Mesenchymal stem cell (in vitro differentiated cells and primary cell): ENCODE measurements around the gene LTB.

Experiments used
- DNase-seq: peaks from one replicate; pipeline ENCODE4 v3.0.0-alpha.2; 2013
- H2AFZ ChIP-seq: one replicate; pipeline ENCODE4 v1.6.1; 2013; ENCODE audit warnings: low read depth, mild to moderate bottlenecking, control low read depth, inconsistent platforms, low read length, moderate library complexity
- H2AK5ac ChIP-seq: 2 replicates; pipeline ENCODE4 v1.6.1; 2013; ENCODE audit warnings: low read length, moderate library complexity, mild to moderate bottlenecking, inconsistent platforms; ENCODE audit not compliant: severe bottlenecking
- H2BK120ac ChIP-seq: one replicate; pipeline ENCODE4 v1.6.1; 2013; ENCODE audit warnings: low read depth, mild to moderate bottlenecking, inconsistent platforms, low read length, moderate library complexity
- H2BK12ac ChIP-seq, 2 experiments: one replicate each; pipeline ENCODE4 v1.6.1; 2013; ENCODE audit warnings: inconsistent platforms in 2 of 2, low read length in 2 of 2, mild to moderate bottlenecking in 2 of 2, moderate library complexity in 2 of 2, control low read depth in 1 of 2
- H2BK15ac ChIP-seq: one replicate; pipeline ENCODE4 v1.6.1; 2013; ENCODE audit warnings: mild to moderate bottlenecking, low read depth, inconsistent platforms; ENCODE audit not compliant: poor library complexity, severe bottlenecking
- H2BK5ac ChIP-seq: 2 replicates; pipeline ENCODE4 v1.6.1; 2013; ENCODE audit warnings: low read depth, mild to moderate bottlenecking, low read length, control low read depth, inconsistent platforms; ENCODE audit not compliant: poor library complexity, severe bottlenecking
- H3K14ac ChIP-seq, 2 experiments: one replicate each; pipeline ENCODE4 v1.6.1; 2013; ENCODE audit warnings: inconsistent platforms in 2 of 2, low read length in 2 of 2, control low read depth in 1 of 2, mild to moderate bottlenecking in 1 of 2, moderate library complexity in 1 of 2
- H3K18ac ChIP-seq, 2 experiments: one replicate each; pipeline ENCODE4 v1.6.1; 2013; ENCODE audit warnings: inconsistent platforms in 2 of 2, low read length in 2 of 2, control low read depth in 1 of 2, low read depth in 1 of 2, mild to moderate bottlenecking in 1 of 2
- H3K23ac ChIP-seq, 2 experiments: one replicate each; pipeline ENCODE4 v1.6.1; 2013; ENCODE audit warnings: inconsistent platforms in 2 of 2, low read length in 2 of 2, mild to moderate bottlenecking in 2 of 2, moderate library complexity in 2 of 2, control low read depth in 1 of 2
- H3K27ac ChIP-seq: 2 replicates; pipeline ENCODE4 v1.5.1; 2013; ENCODE audit warnings: mild to moderate bottlenecking, moderate library complexity, low read length, control low read depth, inconsistent platforms; ENCODE audit not compliant: poor library complexity, severe bottlenecking
- H3K27me3 ChIP-seq, 2 experiments: 2 replicates each; pipeline versions ENCODE4 v1.6.1 to v1.7.0; 2013; ENCODE audit warnings: low read length in 2 of 2, mild to moderate bottlenecking in 2 of 2, moderate library complexity in 2 of 2, control low read depth in 1 of 2, inconsistent platforms in 1 of 2; ENCODE audit not compliant: control insufficient read depth in 1 of 2, insufficient read depth in 1 of 2
- H3K36me3 ChIP-seq, 2 experiments: 2 replicates each; pipeline versions ENCODE4 v1.6.1 to v1.7.0; 2013; ENCODE audit warnings: low read length in 2 of 2, control low read depth in 1 of 2, inconsistent platforms in 1 of 2, low read depth in 1 of 2, mild to moderate bottlenecking in 1 of 2; ENCODE audit not compliant: insufficient read depth in 2 of 2, control insufficient read depth in 1 of 2
- H3K4ac ChIP-seq, 2 experiments: one replicate each; pipeline ENCODE4 v1.6.1; 2013; ENCODE audit warnings: inconsistent platforms in 2 of 2, low read length in 2 of 2, mild to moderate bottlenecking in 2 of 2, moderate library complexity in 2 of 2, control low read depth in 1 of 2, low read depth in 1 of 2
- H3K4me1 ChIP-seq: 2 replicates; pipeline ENCODE4 v1.6.1; 2013; ENCODE audit warnings: low read depth, low read length, control low read depth; ENCODE audit not compliant: control insufficient read depth, insufficient read depth
- H3K4me2 ChIP-seq: 2 replicates; pipeline ENCODE4 v1.6.1; 2013; ENCODE audit warnings: low read length, mild to moderate bottlenecking, inconsistent platforms; ENCODE audit not compliant: poor library complexity, severe bottlenecking
- H3K4me3 ChIP-seq, 2 experiments: 2 replicates each; pipeline versions ENCODE4 v1.5.1 to v1.7.0; 2013; ENCODE audit warnings: low read length in 2 of 2, mild to moderate bottlenecking in 2 of 2, control low read depth in 1 of 2, low read depth in 1 of 2; ENCODE audit not compliant: insufficient read depth in 1 of 2
- H3K79me1 ChIP-seq: replicated peaks from 2 replicates; pipeline ENCODE4 v1.6.1; 2013; ENCODE audit warnings: mild to moderate bottlenecking, control low read depth, low read length, inconsistent platforms; ENCODE audit not compliant: poor library complexity, severe bottlenecking
- H3K9ac ChIP-seq: 2 replicates; pipeline ENCODE4 v1.7.0; 2013; ENCODE audit warnings: mild to moderate bottlenecking, low read length, moderate library complexity
- H3K9me3 ChIP-seq: 2 replicates; pipeline ENCODE4 v1.7.0; 2013; ENCODE audit warnings: mild to moderate bottlenecking, low read length; ENCODE audit not compliant: control insufficient read depth
- H4K8ac ChIP-seq: one replicate; pipeline ENCODE4 v1.6.1; 2013; ENCODE audit warnings: inconsistent platforms, mild to moderate bottlenecking, low read length, moderate library complexity
- H4K91ac ChIP-seq: one replicate; pipeline ENCODE4 v1.6.1; 2013; ENCODE audit warnings: mild to moderate bottlenecking, low read length, inconsistent platforms
- WGBS: methylation state at CpG from one replicate; pipeline ENCODE4 v1.1.7; 2013; ENCODE audit warnings: mixed read lengths; 5-methylcytosine and 5-hydroxymethylcytosine counted together

LTB gene

GRCh38 chr6:31614075-31614619 lies 31.9 kb upstream of the LTB start:
- no peak overlapping the region for H2BK12ac ChIP-seq
- no peak for DNase-seq
- H3K4me2 ChIP-seq, result no peak overlapping the region
- H2BK15ac ChIP-seq, result no peak overlapping the region
- no peaks in the 10 kb centered on the region for H3K79me1 ChIP-seq
- H2BK5ac ChIP-seq, result no peak overlapping the region
- no peak overlapping the region for H4K8ac ChIP-seq
- H3K9me3 ChIP-seq, result no peaks in the 10 kb centered on the region
- 90% methylated on average over 4 of the region's 8 CpGs for WGBS
- peaks cover 3% of the 10 kb centered on the region in 2 experiments for H3K27me3 ChIP-seq
- no peak overlapping the region for H3K4me3 ChIP-seq
- H3K23ac ChIP-seq, result no peak overlapping the region
- H3K4me1 ChIP-seq, result no peaks in the 10 kb centered on the region
- no peaks in the 10 kb centered on the region for H3K36me3 ChIP-seq
- no peak overlapping the region for H2AFZ ChIP-seq
- no peak overlapping the region for H3K4ac ChIP-seq
- H3K9ac ChIP-seq, result no peak overlapping the region
- H2AK5ac ChIP-seq, result no peak overlapping the region
- no peak overlapping the region for H3K27ac ChIP-seq
- no peak overlapping the region for H2BK120ac ChIP-seq
- no peak overlapping the region for H3K18ac ChIP-seq
- H3K14ac ChIP-seq, result no peak overlapping the region
- H4K91ac ChIP-seq, result no peak overlapping the region

GRCh38 chr6:31610968-31611367 lies 28.7 kb upstream of the LTB start:
- Histone ChIP-seq H3K4me1 (no peaks in the 10 kb centered on the region), H4K8ac (no peak overlapping the region), H2BK15ac (no peak overlapping the region), H3K27ac (no peak overlapping the region), H2BK120ac (no peak overlapping the region), H3K9ac (no peak overlapping the region), H4K91ac (no peak overlapping the region), H3K18ac (no peak overlapping the region), H2AK5ac (no peak overlapping the region), H2AFZ (no peak overlapping the region), H3K23ac (no peak overlapping the region), H3K9me3 (no peaks in the 10 kb centered on the region), H3K4me3 (no peak overlapping the region), H3K36me3 (no peaks in the 10 kb centered on the region), H3K27me3 (peaks cover 0 to 3% of the 10 kb centered on the region in 2 experiments), H2BK5ac (no peak overlapping the region), H3K4me2 (no peak overlapping the region), H3K14ac (no peak overlapping the region), H3K79me1 (no peaks in the 10 kb centered on the region), H2BK12ac (no peak overlapping the region), H3K4ac (no peak overlapping the region)
- 97% methylated on average over 4 of the region's 4 CpGs for WGBS
- DNase-seq, result no peak

- Histone ChIP-seq H3K36me3 (no peaks in the 10 kb centered on the region), H2AFZ (no peak overlapping the region), H3K27ac (no peak overlapping the region), H3K4me3 (no peak overlapping the region), H2BK15ac (no peak overlapping the region), H2AK5ac (no peak overlapping the region), H3K4me1 (no peaks in the 10 kb centered on the region), H3K27me3 (peaks cover 0 to 3% of the 10 kb centered on the region in 2 experiments), H4K8ac (no peak overlapping the region), H3K9ac (no peak overlapping the region), H3K4me2 (no peak overlapping the region), H3K9me3 (no peaks in the 10 kb centered on the region), H3K79me1 (no peaks in the 10 kb centered on the region), H3K23ac (no peak overlapping the region), H3K4ac (no peak overlapping the region), H2BK12ac (no peak overlapping the region), H4K91ac (no peak overlapping the region), H3K18ac (no peak overlapping the region), H2BK5ac (no peak overlapping the region), H2BK120ac (no peak overlapping the region), H3K14ac (no peak overlapping the region)
- 86% methylated on average over 3 of the region's 8 CpGs for WGBS
- no peak for DNase-seq
Observed at GRCh38 chr6:31609519-31610406, 27.5 kb upstream of the LTB start.

DNA sequence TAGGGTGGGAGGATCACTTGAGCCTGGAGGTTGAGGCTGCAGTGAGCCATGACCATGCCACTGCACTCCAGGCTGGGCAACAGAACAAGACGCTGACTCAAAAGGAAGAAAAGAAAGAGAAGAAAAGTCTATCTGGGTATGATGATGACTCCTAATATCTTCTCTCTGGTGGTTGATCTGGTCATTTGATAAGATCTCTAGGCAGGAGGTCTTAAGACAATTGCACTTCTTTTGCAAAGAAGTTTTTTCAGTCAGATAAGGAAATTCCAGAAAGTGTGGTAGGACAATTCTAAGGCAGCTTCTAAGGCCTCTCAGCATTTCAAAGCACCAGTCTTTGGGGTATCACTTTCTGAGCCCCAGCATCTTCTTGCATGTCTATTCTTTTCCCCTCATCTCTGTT lies 25.1 kb upstream of the LTB start:
- Histone ChIP-seq H4K8ac (no peak overlapping the region), H3K79me1 (no peaks in the 10 kb centered on the region), H3K4me1 (no peaks in the 10 kb centered on the region), H3K18ac (no peak overlapping the region), H2AFZ (no peak overlapping the region), H3K4ac (no peak overlapping the region), H2BK120ac (no peak overlapping the region), H2AK5ac (no peak overlapping the region), H2BK12ac (no peak overlapping the region), H3K9ac (no peak overlapping the region), H3K36me3 (no peaks in the 10 kb centered on the region), H3K4me2 (no peak overlapping the region), H3K4me3 (no peak overlapping the region), H3K27ac (no peak overlapping the region), H3K23ac (no peak overlapping the region), H3K14ac (no peak overlapping the region), H4K91ac (no peak overlapping the region), H3K27me3 (no peaks in the 10 kb centered on the region), H3K9me3 (no peaks in the 10 kb centered on the region), H2BK15ac (no peak overlapping the region), H2BK5ac (no peak overlapping the region)
- WGBS, result 92% methylated on average over 1 of the region's 1 CpG
- no peak for DNase-seq
